IPS-18c (cell line): ENCODE measurements around the gene PAN3.

Experiments used
- H3K4me3 ChIP-seq: 2 replicates; pipeline ENCODE4 v1.7.0; 2013; ENCODE audit warnings: low read depth, mild to moderate bottlenecking, low read length, moderate library complexity; ENCODE audit not compliant: insufficient read depth
- H3K9me3 ChIP-seq: one replicate; pipeline ENCODE4 v1.6.1; 2013; ENCODE audit warnings: mild to moderate bottlenecking, low read length, moderate library complexity; ENCODE audit not compliant: control insufficient read depth, insufficient read depth

PAN3 gene

GRCh38 chr13:28250542-28250941, 112.2 kb downstream of the PAN3 start:
- H3K9me3 ChIP-seq, result no peaks in the 10 kb centered on the region
- no peak overlapping the region for H3K4me3 ChIP-seq

DNA sequence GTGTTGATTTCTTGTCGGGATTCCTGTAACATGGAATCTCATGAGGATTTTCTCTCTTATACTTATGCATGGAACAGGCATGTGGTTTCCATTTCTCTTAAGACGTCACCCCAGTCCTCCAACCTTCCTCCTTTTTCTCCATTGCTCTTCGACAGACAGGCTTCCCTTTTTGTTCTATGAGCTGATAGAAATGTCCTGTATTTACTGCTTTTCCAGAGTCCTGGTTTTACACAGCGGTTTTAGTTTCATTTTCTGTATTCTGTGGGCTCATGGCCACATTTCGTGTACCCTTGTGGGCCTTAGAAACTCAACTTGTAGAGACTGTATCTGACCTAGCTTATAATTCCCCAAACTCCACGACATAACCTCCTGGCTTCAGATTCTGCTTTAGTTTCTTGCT, 113.1 kb downstream of the PAN3 start:
- H3K9me3 ChIP-seq, result no peaks in the 10 kb centered on the region

DNA sequence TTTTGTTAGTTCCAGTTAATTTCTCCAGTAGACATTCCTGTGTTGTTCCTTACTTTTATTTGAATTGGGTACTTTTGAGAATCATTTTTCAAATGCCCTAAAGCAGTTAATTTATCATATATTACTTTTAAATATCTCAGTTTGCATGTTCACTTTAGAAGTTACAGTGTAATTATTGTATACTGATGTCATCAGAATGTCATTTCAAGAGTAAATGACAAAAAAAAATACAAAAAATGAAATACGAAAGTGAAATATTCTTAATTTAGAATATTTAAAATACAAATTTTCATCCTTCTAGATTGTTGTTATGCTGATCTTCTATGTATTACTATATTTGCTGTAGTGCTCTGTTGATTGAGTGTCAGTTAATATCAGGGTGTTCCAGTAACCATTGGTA, 114.2 kb downstream of the PAN3 start:
- Histone ChIP-seq H3K4me3 (no peak overlapping the region), H3K9me3 (no peaks in the 10 kb centered on the region)

More for the DNA sequence above, 113.1 kb downstream of the PAN3 start:
- H3K4me3 ChIP-seq, result no peak overlapping the region

- H3K9me3 ChIP-seq, result no peaks in the 10 kb centered on the region
- H3K4me3 ChIP-seq, result no peak overlapping the region
Observed at GRCh38 chr13:28257305-28257704, 119.0 kb downstream of the PAN3 start.

GRCh38 chr13:28258417-28258816, 120.1 kb downstream of the PAN3 start:
- H3K4me3 ChIP-seq, result no peak overlapping the region
- no peaks in the 10 kb centered on the region for H3K9me3 ChIP-seq

DNA sequence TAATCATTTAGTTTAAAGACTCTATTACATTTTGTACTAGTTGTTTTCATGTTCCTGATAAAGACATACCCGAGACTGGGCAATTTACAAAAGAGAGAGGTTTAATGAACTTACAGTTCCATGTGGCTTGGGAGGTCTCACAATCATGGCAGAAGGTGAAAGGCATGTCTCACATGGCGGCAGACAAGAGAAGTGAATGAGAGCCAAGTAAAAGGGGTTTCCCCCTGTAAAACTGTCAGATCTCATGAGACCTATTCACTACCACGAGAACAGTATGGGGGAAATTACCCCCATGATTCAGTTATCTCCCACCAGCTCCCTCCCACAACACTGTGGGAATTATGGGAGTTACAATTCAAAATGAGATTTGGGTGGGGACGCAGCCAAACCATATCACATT, 129.2 kb downstream of the PAN3 start:
- no peak overlapping the region for H3K4me3 ChIP-seq
- no peaks in the 10 kb centered on the region for H3K9me3 ChIP-seq

- H3K4me3 ChIP-seq, result no peak overlapping the region
- H3K9me3 ChIP-seq, result no peaks in the 10 kb centered on the region
Observed at GRCh38 chr13:28268800-28269223, 130.5 kb downstream of the PAN3 start.

DNA sequence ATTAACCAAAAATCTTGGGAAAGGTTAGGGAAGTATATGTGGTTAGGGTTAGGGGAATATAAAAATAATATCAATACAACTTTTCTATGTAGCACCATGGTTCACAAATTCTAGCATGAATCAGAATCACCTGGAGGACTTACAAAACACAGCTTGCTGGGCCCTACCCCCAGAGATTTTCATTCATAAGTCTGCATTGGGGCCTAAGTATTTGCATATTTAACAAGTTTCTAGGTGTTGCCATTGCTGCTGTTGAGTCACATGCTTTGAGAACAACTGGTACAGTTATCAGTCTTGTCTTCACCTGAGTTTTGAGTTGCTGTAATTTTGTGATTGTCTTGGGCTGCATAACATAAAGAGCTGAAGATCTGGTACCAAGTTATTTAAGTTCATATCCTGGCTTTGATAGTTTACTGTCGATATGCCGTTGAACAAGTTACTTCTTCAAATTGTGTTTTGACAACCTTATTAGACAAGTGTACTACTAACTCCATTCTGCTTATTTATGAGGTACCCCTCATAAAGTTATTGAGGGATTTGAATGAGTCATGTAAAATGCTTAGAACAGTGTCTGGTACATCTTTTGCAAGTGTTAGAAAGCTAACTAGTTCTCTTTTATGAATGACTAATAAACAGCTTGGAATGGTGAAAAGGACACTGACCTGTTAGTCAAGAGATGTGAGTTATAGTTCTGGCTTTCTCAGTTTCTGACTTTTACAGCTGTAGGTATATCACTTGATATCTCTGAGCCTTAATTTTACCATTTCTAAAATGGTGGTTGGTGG, 132.9 kb downstream of the PAN3 start:
- Histone ChIP-seq H3K4me3 (no peak overlapping the region), H3K9me3 (no peaks in the 10 kb centered on the region)

GRCh38 chr13:28273919-28274318, 135.6 kb downstream of the PAN3 start:
- H3K4me3 ChIP-seq, result no peak overlapping the region
- no peaks in the 10 kb centered on the region for H3K9me3 ChIP-seq

DNA sequence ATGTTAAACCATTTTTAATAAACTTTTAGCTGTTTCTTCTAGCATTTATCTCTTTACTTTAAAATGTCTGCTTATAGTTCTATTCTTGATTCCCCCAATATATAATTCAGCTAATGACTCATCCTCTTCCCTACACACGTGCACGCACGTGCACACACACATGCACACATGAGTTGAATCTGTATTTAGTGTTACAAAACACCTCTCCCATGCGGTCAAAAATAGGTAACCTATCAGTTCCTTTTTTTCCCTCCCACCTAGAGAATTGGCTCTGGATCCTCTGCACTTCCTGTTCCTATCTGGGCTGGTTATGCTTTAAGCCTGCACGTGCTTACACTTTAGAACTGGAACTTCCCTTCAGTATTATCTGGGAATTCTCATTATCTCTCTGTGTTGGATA, 144.1 kb downstream of the PAN3 start:
- no peak overlapping the region for H3K4me3 ChIP-seq
- H3K9me3 ChIP-seq, result no peaks in the 10 kb centered on the region

GRCh38 chr13:28283600-28283999, 145.3 kb downstream of the PAN3 start:
- Histone ChIP-seq H3K4me3 (no peak overlapping the region), H3K9me3 (no peaks in the 10 kb centered on the region)

- Histone ChIP-seq H3K9me3 (no peaks in the 10 kb centered on the region), H3K4me3 (no peak overlapping the region)
Observed at GRCh38 chr13:28286263-28286662, 147.9 kb downstream of the PAN3 start.

DNA sequence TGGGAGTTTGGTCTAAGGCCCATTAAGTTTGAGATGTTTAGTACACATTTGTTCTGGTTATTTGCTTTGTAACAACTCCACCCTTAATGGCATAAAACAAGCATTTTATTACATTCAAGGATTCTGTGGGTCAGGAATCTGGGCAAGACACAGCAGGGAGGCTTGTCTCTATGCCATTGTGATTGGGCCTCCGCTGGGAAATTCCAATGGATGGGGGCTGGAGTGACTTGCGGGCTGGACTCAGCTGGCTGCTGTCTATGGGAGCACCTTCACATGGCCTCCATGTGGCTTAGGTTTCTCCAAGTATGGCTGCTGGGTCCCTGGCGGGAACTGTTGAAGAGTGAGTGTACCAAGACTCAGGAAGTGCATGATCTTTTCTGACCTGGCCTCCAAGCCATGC, 159.0 kb downstream of the PAN3 start:
- no peak overlapping the region for H3K4me3 ChIP-seq
- no peaks in the 10 kb centered on the region for H3K9me3 ChIP-seq

DNA sequence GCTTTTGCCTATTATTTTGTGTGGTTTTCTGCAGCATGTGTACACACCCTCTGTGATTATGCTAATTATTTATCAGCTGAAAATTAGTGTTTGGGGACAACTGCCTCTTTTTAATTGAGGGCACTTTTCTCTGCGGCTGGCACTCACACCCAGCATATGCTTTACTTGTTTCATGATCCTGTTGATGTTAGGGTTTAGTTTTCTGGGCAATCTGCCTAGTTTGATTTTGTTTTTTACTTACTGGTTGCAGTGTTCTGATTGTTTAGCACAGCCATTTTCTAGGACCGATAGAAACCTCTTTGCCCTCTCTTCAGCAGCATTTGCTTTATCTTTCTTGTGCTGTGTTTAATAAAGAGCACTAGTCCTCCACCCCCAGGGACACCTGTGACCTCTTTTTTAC, 161.6 kb downstream of the PAN3 start:
- Histone ChIP-seq H3K9me3 (no peaks in the 10 kb centered on the region), H3K4me3 (no peak overlapping the region)

DNA sequence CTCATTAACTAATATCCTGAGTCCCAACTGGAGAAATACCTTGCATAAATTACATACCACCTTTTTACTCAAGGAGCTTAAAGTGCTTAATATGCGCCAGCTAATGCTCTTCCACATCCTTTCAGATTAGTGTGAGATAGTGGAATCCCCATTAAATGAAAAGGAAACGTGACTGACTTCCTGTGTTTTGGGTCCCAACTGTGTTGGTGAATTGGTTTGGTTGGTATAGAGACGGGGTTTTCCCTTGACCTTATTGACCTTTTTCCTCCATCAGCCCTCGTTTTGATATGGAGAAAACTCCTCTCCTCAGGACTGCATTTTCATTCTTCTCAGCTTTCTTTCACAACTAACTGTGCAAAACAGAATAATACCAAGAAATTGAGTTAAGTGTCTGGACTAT, 163.5 kb downstream of the PAN3 start:
- no peak overlapping the region for H3K4me3 ChIP-seq
- no peaks in the 10 kb centered on the region for H3K9me3 ChIP-seq

GRCh38 chr13:28306325-28306724, 168.0 kb downstream of the PAN3 start:
- no peaks in the 10 kb centered on the region for H3K9me3 ChIP-seq
- no peak overlapping the region for H3K4me3 ChIP-seq

DNA sequence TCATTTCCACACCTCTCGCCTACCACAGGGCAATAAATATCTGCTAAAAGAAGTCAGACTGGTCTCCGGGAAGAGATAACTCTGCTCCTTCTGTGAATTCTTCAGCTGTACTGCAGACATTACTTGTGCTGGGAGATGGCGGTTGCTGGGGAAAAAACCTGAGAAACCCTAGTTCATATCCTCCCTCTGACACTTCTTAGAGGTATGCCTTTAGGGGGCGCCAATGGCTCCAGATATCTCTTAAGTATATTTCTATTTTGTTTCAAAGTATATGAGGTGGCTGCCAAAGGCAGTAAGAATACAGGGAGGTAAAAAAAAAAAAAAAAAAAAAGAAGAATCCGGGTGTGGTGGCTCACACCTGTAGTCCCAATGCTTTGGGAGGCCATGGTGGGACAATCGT, 175.2 kb downstream of the PAN3 start:
- Histone ChIP-seq H3K4me3 (no peak overlapping the region), H3K9me3 (peaks cover 3% of the 10 kb centered on the region)

GRCh38 chr13:28314879-28315278, 176.5 kb downstream of the PAN3 start:
- Histone ChIP-seq H3K9me3 (peaks cover 3% of the 10 kb centered on the region), H3K4me3 (no peak overlapping the region)

GRCh38 chr13:28316129-28316528, 177.8 kb downstream of the PAN3 start:
- Histone ChIP-seq H3K9me3 (peaks cover 3% of the 10 kb centered on the region), H3K4me3 (no peak overlapping the region)
